GM20431 (cell line): ENCODE results near the gene SLC18B1.

Source experiments
- in situ Hi-C: fragments of 300-500 bp; cut with MseI, MboI; formaldehyde crosslinking; loops from one replicate; pipeline ENCODE4 v1.15.0; 2020; ENCODE audit warnings: low sequenced_read_pairs; ENCODE audit not compliant: unreplicated experiment

Gene SLC18B1

DNA sequence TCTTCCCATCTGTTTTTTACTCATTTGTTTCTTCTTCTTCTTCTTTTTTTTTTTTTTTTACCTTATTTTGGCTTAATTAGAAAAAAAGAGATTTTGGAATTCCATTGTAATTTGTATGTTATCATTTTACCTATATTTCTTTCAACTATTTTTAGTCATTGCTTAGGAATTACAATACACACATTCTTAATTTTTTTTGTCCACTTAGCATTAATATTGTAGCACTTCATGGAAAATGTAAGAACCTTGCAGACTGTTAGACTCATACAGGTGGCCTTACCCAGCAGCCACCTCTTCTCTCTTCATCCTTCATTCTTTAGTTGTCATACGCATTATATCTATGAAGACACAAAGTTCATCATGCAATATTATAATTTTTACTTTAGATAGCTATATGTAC is 5.8 kb upstream of the SLC18B1 start:
- in situ Hi-C loops: no loop called here

DNA sequence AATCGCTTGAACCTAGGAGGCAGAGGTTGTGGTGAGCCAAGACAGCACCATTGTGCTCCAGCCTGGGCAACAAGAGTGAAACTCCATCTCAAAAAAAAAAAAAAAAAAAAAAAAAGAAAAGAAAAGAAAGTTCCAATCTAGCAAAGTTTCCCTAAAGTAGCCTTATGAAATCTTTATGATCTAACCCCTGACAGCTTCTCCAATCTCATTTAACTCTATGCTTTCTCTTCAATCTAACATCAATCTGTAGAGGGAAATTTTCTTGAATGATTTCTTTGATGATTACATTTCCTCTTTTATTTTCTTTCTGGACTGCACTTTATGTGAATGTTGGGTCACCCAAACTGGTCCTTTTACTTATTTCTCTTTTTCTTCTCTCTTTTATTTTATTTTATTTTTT is 2.2 kb upstream of the SLC18B1 start:
- in situ Hi-C loops: no loop called here

DNA sequence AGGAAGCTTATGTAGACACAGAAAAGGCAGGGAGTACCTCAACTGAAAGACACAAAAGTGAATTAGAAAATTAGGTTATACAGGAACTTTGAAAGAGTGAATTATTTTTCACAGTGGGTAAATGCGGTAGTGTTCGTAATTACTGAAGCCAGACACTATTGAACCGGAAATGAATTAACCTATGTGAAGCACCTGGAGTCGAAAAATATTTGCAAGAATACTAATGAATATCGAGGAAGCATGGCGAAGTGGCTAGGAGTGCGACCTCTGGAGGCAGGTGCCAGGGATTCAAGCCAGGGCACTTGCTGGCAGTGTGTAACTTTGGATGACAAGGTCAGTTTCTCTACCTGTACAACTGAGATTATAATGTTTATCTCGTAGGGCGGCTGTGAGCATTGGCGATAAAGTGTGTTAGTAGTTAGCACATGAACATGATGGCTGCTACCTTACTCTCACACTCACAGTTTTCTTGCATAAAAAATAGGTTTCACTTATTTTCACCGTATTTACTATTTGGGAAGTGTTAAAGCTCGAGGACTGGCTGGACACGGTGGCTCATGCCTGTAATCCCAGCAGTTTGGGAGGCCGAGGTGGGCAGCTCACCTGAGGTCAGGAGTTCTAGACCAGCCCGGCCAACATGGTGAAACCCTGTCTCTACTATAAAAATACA is 567 bp upstream of the SLC18B1 start:
- in situ Hi-C loops: loop anchor here (25.0 kb wide), 1 partner anchor 262 kb away; the partner anchor contains the start of gene TAAR9

DNA sequence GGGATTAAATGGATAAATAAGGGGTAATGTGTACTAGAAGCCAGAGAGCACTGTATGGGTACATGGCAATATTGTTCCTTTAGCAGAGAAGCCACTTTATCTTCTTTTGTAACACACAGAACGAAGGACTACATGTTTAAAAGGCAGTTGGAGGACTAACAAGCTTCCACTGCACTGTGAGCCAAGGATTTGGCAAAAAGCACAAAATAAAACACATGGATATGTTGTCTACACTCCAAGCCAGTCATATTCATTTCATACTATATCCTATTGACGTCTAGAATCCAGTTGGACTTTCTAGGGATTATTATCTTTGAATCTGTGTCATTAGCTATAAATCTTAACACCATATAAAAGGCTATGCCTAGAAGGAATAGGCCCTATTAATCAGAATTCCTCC is 3.0 kb downstream of the SLC18B1 start:
- in situ Hi-C loops: loop anchor here (25.0 kb wide), 1 partner anchor 258 kb away; the partner anchor contains the start of gene TAAR9

DNA sequence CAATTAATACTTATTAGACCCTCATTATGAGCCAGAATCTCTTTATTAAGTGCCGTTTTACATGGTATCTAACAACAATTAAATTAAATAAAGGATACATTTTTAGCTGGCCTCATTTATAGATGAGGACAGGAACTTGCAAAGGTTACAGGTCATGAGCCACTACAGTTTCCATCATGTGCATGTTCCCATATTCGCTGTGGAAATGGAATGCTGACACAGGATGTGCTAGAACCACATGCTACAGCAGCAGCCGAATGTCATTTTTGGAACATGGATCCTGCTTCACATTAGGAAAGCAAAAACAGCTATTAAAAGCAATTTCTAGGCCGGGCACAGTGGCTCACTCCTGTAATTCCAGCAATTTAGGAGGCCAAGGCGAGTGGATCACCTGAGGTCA is 5.9 kb downstream of the SLC18B1 start:
- in situ Hi-C loops: loop anchor here (25.0 kb wide), 1 partner anchor 255 kb away; the partner anchor contains the start of gene TAAR9

DNA sequence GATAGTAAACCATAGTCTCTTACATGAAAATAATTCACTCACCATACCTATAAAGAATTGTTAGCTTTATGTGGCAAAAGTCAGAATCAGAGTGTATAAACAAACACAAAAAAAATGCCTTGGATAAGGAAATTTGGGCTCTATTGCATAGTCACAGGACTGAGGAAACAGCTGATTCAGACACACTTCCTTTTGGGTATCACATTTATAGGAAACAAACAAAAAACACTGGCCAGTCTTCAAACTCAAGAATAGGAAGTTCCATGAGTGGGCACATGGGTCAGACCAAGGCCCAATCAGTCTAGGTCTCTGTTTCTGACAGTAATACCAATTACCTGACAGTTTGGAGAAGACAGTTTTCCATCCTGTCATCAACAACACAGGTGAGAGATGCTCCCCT is 8.0 kb downstream of the SLC18B1 start:
- in situ Hi-C loops: loop anchor here (25.0 kb wide), 1 partner anchor 253 kb away; the partner anchor contains the start of gene TAAR9

DNA sequence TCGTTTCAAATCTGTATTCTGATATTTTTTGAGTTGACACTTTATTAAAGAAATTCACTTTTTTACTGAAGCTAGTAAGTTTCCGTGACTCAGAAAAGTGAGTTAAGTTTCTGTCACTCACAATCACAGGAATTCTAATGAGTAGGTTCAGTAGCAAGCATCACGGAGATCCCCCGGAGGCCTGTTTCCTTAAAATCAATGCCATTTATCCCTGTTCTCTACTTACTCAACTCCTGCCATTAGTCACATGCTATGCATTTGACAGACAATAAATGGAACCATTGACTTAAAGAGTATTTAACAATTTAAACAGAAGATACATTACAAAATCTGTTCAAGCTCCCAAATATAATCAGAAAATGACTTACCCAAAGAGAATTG is 9.1 kb downstream of the SLC18B1 start:
- in situ Hi-C loops: loop anchor here (25.0 kb wide), 1 partner anchor 252 kb away; the partner anchor contains the start of gene TAAR9

DNA sequence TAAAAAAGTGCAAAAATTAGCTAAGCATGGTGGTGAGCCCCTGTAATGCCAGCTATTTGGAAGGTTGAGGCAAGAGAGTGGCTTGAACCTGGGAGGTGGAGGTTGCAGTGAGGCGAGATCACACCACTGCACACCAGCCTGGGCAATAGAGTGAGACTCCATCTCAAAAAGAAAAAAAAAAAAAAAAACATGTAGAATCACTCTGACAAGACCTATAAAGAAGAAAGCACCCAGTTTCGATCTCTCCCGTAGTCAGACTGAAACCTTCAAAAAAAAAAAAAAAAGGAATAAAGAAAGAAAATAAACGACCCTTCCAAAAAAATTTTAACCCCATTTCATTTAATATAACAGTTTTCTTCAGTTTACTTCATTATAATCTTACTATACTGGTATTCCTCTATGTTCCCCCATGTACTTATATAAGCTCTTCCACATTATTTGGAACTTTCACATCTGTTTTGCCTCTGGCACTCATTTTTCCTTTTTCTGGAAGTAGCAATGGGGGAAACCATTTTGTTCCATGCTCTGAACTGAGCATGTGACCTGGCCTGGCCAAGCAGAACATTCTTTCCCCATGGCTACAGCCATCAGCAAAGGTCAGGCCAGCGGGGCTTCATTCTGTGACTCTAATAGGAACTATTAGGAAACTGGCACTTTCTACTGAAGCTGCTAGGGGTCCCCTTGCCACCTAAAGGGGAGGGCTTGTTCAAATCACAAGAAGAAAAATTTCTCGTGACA is 9.6 kb downstream of the SLC18B1 start:
- in situ Hi-C loops: loop anchor here (25.0 kb wide), 1 partner anchor 252 kb away; the partner anchor contains the start of gene TAAR9

DNA sequence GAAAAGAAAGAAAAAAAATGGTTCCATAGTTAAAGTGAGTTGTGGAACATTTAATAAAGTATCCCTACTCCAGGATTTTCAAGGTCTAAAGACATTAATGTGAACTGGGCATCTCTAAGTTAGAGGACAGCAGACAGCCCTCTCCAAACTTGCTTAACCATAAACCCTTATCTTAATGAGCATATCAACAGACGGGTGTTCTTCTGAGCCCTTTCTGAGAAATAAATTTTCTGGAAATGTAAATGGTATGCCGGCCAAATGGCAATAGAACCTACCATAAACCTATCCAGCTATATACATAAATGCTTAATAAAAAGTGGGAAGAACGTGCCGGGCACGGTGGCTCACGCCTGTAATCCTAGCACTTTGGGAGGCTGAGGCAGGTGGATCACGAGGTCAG is 12.5 kb downstream of the SLC18B1 start:
- in situ Hi-C loops: loop anchor here (25.0 kb wide), 1 partner anchor 249 kb away; the partner anchor contains the start of gene TAAR9

DNA sequence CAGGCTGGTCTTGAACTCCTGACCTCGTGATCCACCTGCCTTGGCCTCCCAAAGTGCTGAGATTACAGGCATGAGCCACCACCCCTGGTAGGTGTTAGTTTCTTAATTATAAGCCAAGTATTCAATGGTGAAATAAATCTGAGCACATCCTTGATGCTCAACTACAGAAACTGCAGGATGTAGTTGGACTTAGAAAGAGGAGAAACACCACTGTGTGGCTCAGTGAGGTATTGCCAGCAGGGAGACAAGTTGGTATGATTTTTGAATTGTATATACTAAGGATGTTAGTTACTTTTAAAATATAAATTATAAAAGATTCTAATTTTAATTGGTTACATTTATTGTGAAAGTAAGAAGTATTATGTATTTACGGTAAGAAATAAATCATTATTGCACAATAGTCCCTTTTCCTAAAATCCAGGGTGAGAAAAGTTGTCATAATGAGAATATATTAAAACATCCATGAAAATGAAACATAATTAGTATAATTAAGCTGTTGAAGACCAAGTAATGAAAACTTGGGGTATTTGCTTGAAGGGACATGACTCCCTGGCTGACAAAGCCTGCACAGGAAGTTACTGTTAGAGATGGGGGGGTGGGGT is 17.6 kb downstream of the SLC18B1 start:
- in situ Hi-C loops: loop anchor here (25.0 kb wide), 1 partner anchor 244 kb away; the partner anchor contains the start of gene TAAR9

DNA sequence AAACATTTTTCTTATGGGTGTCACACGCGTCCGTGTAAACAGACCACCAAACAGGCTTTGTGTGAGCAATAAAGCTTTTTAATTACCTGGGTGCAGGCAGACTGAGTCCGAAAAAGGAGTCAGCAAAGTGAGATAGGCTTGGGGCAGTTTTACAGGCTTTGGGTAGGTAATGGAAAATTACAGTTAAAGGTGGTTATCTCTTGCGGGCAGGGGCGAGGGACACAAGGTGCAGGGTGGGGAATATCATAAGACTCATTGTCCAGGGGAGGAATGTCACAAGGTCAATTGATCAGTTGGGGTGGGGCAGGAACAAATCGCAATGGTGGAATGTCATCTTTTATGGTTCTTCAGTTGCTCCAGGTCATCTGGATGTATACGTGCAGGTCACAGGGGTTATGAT is 20.6 kb downstream of the SLC18B1 start:
- in situ Hi-C loops: loop anchor here (25.0 kb wide), 1 partner anchor 241 kb away; the partner anchor contains the start of gene TAAR9

DNA sequence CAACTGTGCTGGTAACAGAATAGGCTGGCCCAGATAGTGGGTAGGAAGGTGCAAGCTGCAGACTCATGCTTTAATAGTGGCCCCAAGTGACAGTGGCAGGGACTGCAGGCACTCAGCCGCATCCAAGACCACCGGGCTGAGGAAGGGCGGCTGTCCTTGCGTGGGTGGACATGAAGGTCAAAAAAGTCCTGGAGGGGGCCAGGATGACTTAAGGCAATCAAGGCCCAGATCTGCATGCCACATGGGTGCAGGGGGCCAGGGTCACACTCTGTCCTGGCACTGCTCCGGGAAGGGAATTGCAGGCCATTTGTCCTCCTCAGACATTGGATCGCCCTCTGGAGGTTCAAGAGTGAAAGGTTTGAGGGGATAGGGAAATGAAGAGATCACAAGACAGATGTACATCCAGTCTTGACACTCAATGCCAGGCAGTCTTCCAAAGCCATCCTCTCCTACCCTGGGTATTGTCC is 30.4 kb downstream of the SLC18B1 start:
- in situ Hi-C loops: no loop called here

DNA sequence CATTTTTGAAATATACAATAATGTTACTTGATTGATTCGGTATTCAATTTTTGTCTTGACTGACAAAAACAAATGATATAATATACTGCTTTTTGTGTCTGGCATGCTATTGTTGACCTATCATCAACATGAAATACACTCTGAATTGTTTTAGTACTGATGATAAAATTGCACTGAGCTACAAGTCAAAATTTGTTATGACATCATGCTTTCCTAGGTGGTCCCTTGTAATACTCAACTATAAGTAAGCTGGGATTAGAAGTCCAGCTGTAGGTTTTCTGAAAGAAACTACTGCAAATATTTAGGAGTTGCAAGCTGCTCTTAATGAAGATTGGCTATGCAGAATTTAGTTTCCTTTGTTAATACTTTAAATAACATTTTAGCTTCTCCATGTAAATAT is 32.9 kb downstream of the SLC18B1 start:
- in situ Hi-C loops: no loop called here

DNA sequence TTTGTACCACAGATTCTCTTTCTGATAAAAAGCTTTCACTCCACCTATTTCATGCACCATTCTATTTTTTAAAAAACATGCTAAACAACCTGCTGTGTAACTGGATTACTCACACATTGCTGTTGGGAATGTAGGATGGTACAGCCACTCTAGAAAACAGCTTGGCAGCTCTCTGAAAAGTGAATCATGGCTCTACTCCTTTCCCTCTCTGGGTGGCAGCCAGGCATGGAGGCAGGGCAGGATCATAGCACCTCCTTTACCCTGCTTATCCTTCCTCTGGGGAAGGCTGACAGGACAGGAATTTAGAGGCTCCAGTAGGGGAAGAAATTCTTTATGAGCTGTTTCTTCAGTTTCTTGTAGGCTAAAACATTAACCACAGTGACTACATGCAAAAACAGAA is 34.1 kb downstream of the SLC18B1 start:
- in situ Hi-C loops: no loop called here

DNA sequence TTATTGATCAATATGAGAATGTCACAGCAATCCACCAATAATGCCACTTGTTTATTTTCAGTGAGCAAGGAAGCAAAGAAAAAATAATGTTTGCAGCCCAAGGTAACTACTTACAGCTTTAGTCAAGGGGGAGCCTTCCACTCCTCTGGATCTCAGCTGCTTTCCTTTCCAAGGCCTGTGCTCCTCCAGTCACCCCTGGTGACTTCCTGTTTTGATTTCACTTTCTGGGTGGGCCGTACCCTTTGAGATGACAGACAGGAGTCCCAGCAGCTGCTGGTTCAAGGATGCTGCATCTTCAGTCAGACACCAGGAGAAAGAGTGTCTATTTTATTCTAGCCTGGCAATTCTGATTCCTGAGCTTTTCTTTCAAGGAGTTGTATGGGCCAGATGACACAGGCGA is 35.2 kb downstream of the SLC18B1 start:
- in situ Hi-C loops: no loop called here

DNA sequence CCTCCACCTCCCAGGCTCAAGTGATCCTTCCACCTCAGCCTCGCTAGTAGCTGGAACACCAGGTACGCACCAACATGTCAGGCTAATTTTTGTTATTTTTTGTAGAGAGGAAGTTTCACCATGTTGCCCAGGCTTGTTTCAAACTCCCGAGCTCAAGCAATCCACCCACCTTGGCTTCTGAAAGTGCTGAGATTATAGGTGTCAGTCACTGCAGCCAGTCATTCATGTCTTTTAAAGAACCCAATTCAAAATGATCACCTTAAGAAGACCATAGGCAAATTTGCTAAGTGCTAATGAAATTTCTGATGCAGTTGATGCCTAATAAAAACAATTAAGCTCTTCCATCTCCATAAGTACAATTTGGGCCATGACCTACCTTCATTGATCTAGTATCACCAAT is 38.2 kb downstream of the SLC18B1 start:
- in situ Hi-C loops: no loop called here

DNA sequence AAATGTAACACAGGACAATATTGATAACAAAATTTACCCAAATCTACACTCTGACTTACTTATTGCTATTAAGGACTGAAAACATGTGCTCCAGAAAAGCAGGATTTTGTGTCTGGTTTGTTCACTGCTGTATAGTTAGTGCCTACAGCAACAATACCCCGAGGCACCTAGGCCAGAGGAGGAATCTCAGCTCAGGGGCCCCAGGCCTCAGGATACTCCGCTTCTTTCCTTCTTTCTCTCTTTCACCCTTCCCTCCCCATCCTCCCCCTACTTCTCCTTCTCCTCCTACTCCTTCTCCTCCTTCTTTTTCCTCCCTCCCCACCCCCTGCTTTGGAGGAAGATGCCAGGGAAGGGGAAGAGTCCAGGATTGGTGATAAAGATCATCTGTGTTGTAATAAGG is 39.7 kb downstream of the SLC18B1 start:
- in situ Hi-C loops: no loop called here

DNA sequence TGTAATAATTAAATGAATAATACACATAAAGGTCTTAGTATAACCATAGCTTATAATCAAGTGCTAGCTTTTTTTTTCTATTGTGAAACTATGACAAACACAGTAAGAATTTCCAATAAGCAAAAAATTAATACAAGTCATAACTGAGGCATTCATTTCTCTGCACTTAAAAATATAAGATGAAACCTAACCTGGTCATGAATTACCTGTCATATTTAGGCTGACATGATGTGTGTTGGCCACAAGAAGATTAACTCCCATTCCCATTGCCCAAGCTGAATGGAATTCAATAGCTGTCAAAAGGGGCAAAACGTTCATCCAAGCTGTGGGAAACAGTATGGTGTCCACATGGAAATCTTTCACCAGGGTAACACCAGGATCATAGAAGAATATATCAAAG is 46.2 kb downstream of the SLC18B1 start:
- in situ Hi-C loops: no loop called here

DNA sequence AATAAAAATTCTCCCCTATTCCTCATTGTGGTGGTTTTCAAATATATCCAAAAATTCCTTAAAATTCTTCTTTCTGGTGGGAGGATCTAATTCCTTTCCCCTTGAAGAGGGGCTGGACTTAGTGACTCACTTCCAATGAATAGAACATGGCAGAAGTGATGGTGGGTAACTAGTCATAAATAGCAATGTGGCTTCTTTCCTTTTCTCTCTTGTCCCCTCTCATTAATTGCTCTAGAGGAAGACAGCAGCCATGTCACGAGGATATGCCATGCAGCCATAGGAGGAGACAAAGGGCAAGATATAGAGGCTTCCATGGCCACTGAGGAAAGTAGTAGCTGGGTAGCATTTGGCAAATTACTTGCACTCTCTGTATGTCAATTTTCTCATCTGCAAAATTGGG is 46.6 kb downstream of the SLC18B1 start:
- in situ Hi-C loops: no loop called here

DNA sequence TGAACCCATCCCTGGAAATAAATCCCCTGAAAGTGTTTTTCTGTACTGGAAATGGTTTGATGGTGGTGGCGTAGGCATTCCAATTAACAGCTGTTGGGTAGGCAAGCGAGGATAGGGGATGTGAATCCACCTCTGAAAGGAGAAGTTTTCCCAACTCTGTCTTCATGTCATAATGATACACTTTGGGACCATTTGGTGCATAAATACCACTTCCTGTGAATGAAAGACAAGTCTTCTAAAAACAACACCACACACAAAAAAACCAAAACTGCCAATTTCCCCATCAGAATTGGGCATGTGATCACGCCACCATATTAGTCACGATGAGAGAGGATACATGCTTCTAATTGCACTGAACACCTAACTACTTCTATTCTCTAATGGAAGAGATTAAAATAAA is 47.1 kb downstream of the SLC18B1 start:
- in situ Hi-C loops: no loop called here
